NCI-H748 treated with DMSO at 0.1 percent for 48 hours (cell line): Measurements from ENCODE around the gene USH2A.
"Not testable (repeated sequence)": the region's sequence is repeated elsewhere in the genome, so short reads cannot be mapped to it uniquely, and the experiment has no call there.

Source experiments
- DNase-seq: peaks from one replicate; lab custom pipeline; 2025; lab: John Stamatoyannopoulos, UW

The USH2A gene

DNA sequence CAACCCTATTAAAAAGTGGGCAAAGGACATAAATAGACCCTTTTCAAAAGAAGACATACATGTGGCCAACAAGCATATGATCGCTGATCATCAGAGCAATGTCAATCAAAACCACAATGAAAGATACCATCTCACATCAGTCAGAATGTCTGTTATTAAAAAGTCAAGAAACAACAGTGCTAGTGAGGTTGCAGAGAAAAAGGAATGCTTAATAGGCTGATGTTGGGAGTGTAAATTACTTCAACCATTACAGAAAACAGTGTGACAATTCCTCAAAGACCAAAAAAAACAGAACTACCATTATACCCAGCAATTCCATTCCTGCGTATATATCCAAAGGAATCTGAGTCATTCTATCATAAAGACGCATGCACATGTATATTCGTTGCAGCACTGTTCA is 13.2 kb downstream of the USH2A start:
- DNase-seq = no peak

DNA sequence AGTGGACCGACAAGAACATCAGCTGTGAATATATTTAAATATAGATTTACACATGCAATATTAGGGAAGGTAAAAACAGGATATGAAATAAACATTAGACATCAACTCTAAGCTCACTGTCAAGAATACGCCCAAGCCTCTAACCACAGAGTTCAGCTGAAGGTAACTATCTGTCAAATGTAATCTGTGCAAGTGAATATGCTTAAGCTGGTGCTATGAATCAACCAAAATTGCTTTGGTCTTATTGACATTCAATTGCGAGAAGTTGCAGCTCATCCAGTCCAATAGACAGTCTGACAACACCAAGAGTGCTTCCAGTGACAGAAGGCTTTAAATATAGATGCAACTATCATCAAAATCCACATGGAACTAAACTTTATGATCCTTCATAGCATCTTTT is 32.3 kb downstream of the USH2A start:
- DNase-seq = no peak

DNA sequence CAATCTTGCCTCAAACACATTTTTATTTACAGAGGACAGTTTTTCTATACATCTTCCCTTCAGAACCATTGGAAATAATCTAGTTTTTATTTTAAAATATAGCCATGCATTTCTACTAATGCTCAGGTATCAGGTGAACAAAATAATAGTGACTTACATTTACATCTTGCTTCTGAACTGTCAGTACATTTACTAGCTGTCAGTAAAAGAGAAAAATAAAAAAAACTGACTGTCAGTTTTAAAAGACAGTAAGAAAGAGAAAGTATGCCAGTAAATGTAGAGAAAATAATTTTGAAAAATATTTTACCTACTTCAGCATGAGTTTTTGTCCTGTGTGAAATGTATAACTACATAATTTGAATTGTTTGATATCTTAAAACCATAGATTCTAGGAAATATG is 33.5 kb downstream of the USH2A start:
- DNase-seq = no peak

DNA sequence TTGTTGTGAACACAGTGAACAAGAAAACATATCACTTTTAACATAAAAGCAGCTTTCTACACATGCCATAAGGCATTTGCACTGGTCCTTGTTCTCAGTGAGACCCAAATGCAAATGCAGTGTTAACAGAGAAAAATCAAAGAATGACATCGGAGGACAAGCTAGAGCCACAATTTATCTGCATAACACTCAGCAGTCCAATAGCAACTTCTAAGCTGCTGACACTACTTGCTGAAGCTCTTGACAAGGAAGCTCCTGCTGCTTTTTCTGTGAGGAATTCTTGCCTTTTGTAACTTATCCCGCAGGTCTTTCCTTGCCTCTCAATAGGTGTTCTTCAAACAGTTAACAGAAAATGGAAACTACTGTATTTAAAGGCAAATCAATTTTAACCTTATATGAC is 34.7 kb downstream of the USH2A start:
- DNase-seq = no peak

DNA sequence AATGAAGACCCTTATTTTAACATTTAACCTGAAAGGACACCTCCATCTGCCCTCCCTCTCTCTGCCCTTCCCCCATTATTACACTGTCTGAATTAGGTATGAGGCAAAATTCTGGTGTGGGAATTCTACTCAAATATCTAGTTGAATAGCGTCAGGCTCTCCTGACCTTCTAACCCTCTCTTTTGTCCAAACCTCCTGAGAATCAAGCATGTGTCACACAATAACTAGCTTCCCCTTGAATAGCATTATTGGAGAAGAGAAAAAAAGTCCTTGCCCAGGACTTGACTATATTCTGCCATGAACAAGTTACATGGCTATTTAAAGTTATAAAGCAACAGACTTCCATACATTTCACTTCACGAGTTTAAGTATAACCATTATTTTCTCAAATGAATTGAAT is 35.5 kb downstream of the USH2A start:
- DNase-seq = no peak

DNA sequence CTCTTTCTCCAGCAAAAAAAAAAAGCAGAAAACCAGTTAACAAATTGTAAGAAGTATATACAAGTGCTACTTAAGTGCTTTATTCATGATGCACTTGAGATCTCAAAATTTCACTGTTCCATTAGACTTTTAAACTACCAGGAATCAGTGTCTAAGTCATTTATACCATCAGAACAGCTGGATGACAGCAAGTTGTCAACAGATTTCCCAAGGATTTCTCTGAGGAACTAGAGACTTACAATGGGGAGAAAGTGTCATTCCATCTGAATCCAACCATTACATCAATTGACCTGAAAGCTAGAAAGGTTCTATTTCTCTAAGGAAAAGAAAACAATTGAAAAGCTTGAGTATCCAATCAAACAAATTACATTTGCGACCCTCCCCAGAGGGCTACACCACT is 43.8 kb downstream of the USH2A start:
- DNase-seq = no peak

DNA sequence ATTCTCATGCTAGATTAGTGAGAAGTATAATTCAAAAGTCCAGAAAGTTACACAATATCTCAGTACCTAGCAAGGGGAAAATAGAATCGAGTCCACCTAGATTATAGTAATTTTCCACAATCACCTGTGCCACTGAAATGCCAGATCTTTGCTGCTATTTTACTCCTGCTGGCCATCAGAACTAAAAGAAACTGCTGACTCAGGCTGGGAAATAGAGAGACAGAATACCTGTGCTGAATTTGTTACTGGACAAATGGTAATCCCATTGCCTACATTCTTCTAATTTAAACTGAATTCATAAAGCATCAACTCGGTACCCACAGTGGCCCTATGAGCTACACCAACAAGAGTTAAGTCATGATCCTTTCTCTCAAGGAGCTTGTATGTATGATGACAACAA is 55.0 kb downstream of the USH2A start:
- no peak for DNase-seq

DNA sequence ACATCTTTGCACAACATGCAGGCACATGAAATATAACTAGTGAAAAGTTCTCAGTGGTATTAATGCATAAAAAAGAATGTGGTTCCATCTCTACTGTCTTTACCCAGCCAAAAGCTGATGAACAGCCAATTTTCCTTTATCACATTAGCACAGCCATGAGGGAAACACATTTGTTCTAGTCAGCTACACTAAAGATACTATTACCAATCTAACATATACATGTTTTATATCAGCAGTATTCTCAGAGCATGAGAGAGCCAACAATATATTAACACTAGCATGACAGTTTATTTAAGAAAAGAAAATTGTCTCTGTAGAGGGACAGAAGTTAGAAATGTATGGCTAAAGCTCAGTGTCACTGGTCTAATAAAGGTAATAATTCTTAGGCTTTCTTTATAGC is 56.3 kb downstream of the USH2A start:
- no peak for DNase-seq

DNA sequence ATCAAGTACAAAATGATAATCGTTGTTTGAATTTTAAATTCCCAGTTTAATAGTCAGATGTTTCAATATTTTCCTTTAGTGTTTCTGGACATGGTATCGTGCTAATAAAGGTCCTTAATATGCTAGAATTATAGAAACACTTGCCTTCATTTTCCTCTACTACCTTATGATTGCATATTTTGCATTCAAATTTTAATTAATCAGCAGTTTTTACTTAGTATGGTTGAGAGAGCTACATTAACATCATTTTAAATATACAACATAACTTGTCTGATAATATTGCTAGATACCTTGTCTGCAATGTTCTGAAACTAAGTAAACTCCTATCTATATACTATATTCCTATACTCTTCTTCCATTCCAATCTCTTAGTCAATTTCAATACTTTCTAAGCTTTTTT is 66.3 kb downstream of the USH2A start:
- no peak for DNase-seq

DNA sequence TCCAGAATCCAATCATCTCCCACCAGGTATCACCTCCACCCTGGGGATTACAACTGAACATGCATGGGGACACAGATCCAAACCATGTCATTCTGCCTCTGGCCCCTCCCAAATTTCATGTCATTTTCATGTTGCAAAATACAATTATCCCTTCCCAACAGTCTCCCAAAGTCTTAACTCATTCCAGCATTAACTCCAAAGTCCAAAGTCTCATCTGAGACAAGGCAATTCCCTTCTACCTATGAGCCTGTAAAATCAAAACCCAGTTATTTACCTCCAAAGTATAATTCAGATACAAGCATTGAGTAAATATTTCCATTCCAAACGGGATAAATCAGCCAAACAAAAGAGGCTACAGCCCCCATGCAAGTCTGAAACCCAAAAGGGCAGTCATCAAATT is 73.1 kb downstream of the USH2A start:
- DNase-seq = no peak

DNA sequence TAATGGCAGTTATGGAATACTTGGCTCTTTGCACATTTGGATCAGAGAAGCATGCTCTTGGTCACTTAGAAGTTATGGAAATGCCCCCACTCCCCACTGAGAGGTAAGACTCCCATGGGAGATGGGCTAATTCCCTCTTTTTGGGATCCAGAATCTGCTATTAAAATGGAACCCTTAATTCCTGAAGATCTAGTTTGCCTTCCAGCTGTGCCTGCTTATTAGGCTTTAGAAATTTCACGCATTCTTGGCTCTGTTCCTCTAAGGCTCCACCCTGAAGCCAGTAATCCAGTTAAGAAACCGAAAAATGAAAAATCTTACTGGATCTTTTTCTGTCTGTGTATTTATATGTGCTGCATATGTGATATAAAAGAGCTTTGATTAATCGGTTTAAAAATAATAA is 76.7 kb downstream of the USH2A start:
- no peak for DNase-seq

DNA sequence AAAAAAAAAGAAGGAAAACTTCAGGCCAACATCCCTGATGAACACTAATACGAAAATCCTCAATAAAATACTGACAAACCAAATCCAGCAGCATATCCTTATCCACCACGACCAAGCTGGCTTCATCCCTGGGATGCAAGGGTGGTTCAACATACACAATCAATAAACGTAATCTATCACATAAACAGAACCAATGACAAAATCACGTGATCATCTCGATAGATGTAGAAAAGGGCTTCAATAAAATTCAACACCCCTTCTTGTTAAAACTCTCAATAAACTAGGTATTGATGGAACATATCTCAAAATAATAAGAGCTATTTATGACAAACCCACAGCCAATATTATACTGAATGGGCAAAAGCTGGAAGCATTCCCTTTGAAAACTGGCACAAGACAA is 82.7 kb downstream of the USH2A start:
- not testable (repeated sequence) for DNase-seq

DNA sequence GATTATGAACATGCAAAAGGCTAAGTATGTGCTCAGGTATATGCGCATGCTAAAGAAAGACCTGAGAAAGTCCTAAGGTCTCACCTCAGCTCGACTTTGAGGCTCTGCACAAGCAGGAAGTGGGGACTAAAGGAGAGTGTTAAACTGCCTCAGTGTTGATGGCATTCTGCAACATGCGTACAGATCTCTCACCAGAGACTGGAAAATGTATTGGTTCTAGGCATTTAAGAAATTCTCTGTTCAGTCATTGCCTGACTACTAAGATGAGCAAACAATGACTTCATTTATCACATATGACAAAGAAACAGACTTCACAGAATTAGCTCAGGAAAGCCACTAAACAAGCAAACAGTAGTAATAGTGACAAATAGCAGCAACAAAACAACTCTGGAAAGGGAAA is 90.8 kb downstream of the USH2A start:
- no peak for DNase-seq

DNA sequence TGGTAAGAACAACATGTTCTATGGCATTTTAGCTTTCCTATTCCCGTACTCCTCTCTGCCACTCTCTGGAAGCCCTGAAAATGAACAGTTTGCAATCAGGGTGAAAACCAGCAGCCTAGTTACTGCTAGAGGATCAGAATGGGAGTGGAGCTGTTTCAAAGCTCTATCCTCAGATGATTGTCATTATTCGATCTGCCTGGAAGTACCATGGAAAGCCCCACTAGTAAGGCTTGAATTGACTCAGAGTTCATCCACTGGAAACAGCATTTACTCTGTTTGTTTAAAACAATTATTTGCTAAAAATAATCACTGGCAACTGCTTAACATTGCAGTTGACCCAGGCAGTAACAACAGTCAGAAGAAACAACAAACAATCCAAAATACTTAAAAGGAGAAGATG is 91.2 kb downstream of the USH2A start:
- no peak for DNase-seq

DNA sequence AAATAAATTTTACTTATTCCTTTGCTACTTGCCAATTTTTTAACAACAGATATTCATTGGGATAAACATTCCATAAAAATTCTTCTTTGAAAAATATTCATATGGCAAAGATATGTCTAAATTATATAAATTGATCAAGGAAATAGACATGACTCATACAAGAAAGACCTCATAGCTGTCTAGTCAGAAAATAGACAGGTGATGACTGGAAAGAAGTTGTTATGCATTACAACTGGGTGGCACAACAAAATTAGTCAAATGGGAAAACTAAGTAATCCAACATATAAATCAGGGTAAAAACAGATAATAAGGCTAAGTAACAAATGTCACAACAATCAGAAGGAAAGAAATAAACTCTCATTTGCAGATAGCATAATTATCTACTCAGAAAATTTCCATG is 92.0 kb downstream of the USH2A start:
- no peak for DNase-seq

DNA sequence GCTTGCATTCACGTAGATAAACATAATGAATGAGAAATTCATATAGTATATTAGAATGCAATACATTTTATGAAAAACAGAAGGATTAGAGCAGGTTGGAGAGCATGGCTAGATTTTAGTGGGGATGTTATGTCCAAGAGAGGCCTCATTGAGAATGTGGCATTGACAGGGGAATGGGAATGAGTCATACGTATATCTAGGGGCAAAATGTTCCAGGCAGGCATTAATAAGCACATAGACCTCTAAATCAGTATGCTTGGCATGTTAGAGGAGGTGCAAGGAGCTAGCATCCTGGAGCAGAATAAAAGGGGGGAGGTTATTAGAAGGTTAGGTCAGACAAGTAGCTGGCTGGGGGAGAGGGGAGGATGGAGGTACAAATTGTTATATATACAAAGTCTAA is 93.0 kb downstream of the USH2A start:
- DNase-seq = no peak

DNA sequence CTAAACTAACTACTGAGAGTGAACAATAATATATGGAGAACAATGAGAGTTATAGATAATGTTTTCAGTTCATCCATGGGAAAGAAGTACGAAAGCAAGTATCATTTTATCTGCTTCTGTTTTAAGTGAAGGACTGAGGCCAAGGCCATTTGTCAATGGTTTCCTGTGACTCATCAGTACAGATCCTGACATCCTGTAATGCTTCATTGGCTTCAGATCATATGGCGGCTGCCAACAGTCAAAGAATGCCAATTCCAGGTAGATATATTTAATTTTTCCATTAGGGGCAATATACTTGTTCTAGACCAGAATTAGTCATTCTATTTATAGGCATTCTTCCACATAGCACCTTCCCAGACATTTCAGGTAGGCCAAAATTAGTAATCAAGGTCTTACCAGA is 97.3 kb downstream of the USH2A start:
- DNase-seq = no peak

DNA sequence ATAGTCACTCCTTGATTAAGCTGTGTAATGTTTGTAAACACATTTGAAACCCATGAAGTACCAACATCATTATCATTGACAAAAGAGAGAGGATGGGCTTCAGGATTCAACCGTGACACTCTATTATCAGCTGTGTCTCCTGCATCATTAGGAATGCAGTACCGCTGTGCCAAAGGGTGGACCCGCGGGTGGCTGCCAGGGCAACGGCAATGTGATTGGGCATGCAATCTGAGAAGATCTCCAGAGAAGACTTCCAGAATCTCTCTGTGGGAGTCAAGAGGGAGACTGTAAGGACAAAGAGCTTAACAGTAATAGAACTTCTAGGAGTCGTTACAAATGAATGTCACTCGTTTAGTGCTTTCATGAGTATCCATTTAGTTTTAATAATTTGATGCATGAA is 97.9 kb downstream of the USH2A start:
- no peak for DNase-seq

DNA sequence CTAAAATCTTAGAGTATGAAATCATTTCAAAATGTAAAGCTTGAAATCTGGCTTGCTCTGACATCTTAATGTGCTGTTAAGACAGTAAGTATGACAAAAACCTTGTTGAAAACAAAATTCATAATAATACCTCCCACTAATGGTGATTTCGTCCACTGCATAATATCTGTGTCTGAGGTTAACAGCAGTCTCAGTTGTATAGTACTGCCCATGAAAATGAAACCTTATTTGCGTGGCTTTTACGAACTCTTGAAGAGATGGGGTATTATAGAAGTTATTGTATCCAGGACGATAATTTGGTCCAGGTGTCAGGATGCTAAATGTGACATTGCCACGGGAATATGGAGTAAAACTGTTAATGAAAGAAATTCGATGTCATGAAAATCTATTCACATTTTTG is 99.9 kb downstream of the USH2A start:
- no peak for DNase-seq

DNA sequence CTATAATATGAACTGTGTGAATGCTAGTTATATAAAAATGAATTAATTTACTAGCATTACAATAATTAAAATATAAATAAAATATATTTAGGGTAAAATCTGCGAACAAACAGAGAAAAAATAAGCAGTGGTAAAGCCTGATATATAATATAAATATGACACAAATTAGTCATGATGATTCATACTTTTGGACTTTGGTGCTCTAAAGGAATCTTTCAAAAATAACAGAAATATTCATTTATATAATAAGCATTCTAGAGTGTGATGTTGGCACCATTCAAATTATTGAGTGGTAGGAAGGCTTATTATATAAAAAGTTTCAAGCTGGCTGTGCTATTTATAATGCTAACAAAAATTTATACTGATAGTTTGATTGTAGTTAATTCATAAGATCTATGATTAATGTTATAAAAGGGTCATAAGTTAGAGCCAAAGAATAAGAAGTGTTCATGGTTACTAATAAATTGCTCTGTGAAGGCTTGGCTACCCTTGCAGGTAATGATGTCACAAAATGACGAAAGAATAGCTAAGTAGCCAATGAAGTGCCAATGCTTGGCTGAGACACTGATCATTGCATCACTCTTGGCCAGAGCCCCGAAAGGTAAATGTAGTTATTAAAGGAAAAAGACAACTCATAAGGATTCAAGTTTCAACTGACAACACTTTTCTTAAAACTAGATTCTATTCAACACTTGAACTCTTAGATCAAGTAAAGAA is 108.7 kb downstream of the USH2A start:
- no peak for DNase-seq

DNA sequence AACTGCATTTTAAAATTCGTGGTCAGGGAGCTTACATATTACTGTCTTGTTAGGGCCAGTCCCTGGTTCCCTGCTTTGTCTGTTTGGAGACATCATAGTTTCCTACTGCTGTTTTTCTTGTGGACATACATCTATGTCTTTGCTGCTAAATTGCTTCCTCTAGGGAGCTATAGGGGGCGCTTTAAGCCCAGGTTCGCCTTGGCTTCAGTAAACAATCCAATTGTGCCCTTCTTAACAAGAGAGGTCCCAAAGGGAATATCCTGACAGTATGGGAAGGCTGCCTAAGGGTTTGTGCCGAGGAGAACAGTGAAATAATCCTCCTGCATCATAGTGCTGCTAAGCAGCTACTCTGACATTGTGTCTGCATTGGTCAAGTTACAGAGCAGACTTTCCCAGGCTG is 112.5 kb downstream of the USH2A start:
- DNase-seq = peak; percentile 10

DNA sequence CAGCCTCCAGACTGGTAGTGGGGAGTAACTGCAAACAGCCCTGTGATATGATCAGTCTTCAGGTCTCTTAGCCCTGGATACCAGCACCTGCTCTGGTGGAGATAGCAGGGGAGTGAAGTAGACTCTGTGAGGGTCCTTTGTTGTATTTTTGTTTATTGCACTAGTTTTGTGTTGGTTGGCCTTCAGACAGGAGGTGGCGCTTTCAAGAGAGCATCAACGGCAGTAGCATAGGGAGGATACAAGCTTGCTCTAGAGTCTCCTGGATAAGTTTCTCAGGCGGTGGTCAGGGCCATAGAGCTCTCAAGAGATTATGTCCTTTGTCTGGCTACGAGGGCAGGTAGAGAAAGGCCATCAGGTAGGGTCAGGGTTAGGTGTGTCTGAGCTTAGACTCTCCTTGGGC is 116.4 kb downstream of the USH2A start:
- no peak for DNase-seq

DNA sequence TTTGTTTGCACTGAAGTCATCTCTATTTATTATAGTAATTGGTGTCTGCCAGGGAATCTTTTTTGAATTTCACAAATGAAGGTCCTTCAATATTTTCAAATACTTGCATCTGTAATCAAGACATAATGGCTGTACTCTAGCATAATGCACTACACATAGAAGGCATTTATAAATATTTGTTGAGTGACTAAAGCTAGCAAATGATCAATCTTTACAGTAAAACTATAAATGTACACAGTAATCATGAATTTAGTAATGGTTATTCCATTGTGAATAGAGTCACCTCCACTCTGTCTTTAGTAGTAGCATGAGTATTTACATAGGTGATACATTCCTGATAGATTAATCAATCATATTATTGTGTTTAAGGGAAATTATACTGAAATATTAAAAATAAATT is 119.6 kb downstream of the USH2A start:
- DNase-seq = no peak

DNA sequence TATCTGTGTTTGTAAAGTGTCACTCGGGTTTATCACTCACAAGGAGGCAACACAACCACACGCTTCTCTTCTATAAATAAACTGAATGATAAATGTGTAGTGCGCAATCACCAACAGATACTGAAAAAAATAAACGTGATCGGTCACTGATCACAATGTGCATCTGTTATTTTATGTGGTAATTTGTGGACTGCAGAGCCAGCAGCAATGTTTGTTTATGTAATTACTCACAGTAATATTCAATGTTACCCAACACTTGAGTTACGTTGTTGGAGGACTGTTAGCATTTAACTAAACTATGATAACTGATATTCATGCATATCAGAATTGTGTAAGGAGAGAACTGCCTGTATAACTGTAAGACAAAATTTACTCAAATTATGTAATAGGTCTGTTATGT is 129.6 kb downstream of the USH2A start:
- DNase-seq = no peak

DNA sequence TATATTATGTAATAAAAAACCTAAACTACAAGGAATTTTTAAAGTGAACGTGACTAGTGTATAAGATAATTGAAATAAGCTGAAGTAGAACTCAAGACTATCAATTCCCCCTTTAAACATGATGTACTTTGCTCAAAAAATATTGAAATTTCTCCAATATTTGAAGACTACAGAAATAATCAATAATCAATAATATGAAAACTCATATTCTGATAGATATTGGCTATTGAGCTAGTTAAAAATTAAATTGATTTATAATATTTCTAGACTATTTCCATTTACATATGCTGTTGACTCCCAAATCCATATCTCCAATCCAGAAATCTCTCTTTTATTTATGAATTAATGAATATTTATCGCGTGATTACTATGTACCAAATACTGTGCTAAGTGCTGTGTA is 133.2 kb downstream of the USH2A start:
- DNase-seq = no peak
